Thyroid gland (tissue), 4 donors: ENCODE results near the gene CAPS2. TPM values are rescaled to one million over a fixed set of nuclear protein-coding genes. Genes with fewer than 3 reads are reported as not detected.

Experiments
- DNase-seq, 2 donors: peaks; one replicate each; pipeline ENCODE4 v3.0.0-alpha.2; 2019
- H3K27ac ChIP-seq, 3 donors: fragments of 200-600 bp; sonication (generic); 1 replicate in 2 of 3; 2 replicates in 1 of 3; pipeline ENCODE4 v1.5.1; 2016 to 2019; ENCODE audit warnings: mild to moderate bottlenecking in 1 of 3, moderate library complexity in 1 of 3
- H3K27me3 ChIP-seq: fragments of 200-600 bp; sonication (generic); one replicate; pipeline ENCODE4 v1.5.1; 2019
- H3K36me3 ChIP-seq, 2 donors: fragments of 200-600 bp; sonication (generic); one replicate each; pipeline ENCODE4 v1.5.1; 2016 to 2019
- H3K4me1 ChIP-seq, 2 donors: fragments of 200-600 bp; sonication (generic); one replicate each; pipeline ENCODE4 v1.5.1; 2017 to 2019
- H3K4me3 ChIP-seq, 3 donors: fragments of 200-600 bp; sonication (generic); replicated peaks in 1 of 3; 1 replicate in 2 of 3; 2 replicates in 1 of 3; pipeline ENCODE4 v1.5.1; 2016; ENCODE audit warnings: mild to moderate bottlenecking in 1 of 3
- H3K9me3 ChIP-seq: fragments of 200-600 bp; sonication (generic); one replicate; pipeline ENCODE4 v1.5.1; 2017
- CTCF ChIP-seq, 6 experiments: fragments of 200-600 bp in 3 of 6; fragments of 450-650 bp in 3 of 6; sonication (generic) in 3 of 6; IDR thresholded peaks; one replicate each; pipeline ENCODE4 v1.5.1; 2016 to 2019; ENCODE audit warnings: antibody characterized with exemption in 6 of 6, mild to moderate bottlenecking in 2 of 6, inconsistent platforms in 1 of 6, moderate library complexity in 1 of 6
- POLR2A ChIP-seq, 2 donors: fragments of 450-650 bp; IDR thresholded peaks; one replicate each; pipeline ENCODE4 v1.6.1; 2017; ENCODE audit warnings: antibody characterized with exemption in 2 of 2, mild to moderate bottlenecking in 2 of 2, moderate library complexity in 1 of 2
- WGBS, 2 donors: methylation state at CpG; one replicate each; pipeline ENCODE4 v1.1.5; 2017; 5-methylcytosine and 5-hydroxymethylcytosine counted together
- intact Hi-C: fragments of 100-400 bp; cut with DNase I; formaldehyde crosslinking; loops from one replicate; pipeline ENCODE4 v1.15.1; 2023
- total RNA-seq, 4 donors: library from RNA; depleted of rRNA; stranded (reverse); fragments of >200 nt; gene quantifications; one replicate each; pipeline ENCODE4 v1.2.3, GENCODE V29; 2016

CAPS2 gene
- total RNA-seq, 4 donors from 2014 or later = 19.2 to 38.9 (median 25.6) TPM

- Histone ChIP-seq H3K4me1 (no peaks in the 10 kb centered on the region), H3K27me3 (no peaks in the 10 kb centered on the region), H3K9me3 (no peaks in the 10 kb centered on the region), H3K36me3 (no peaks in the 10 kb centered on the region), H3K27ac (no peak overlapping the region), H3K4me3 (no peak overlapping the region)
- intact Hi-C loops = no loop called here
- no peak for DNase-seq
- WGBS, 2 donors = 83 to 90% methylated on average over 5 of the region's 5 CpGs
- TF ChIP-seq CTCF (IDR thresholded peaks at IDR 0.05) = no peak
- no peak for TF ChIP-seq POLR2A (IDR thresholded peaks at IDR 0.05)
Observed at GRCh38 chr12:75271576-75271975, 58.5 kb downstream of the CAPS2 start.

GRCh38 chr12:75270157-75270556, 60.0 kb downstream of the CAPS2 start:
- DNase-seq = no peak
- no peaks in the 10 kb centered on the region for H3K4me1 ChIP-seq
- 89 to 91% methylated on average over 4 of the region's 4 CpGs for WGBS, 2 donors
- H3K4me3 ChIP-seq = no peak overlapping the region
- no peaks in the 10 kb centered on the region for H3K9me3 ChIP-seq
- intact Hi-C loops = no loop called here
- no peaks in the 10 kb centered on the region for H3K27me3 ChIP-seq
- no peak overlapping the region for H3K27ac ChIP-seq
- no peaks in the 10 kb centered on the region for H3K36me3 ChIP-seq
- TF ChIP-seq CTCF (IDR thresholded peaks at IDR 0.05) (no peak), POLR2A (IDR thresholded peaks at IDR 0.05) (no peak)

- Histone ChIP-seq H3K9me3 (no peaks in the 10 kb centered on the region), H3K4me1 (no peaks in the 10 kb centered on the region), H3K4me3 (no peak overlapping the region), H3K36me3 (no peaks in the 10 kb centered on the region), H3K27me3 (no peaks in the 10 kb centered on the region), H3K27ac (no peak overlapping the region)
- no peak for DNase-seq
- intact Hi-C loops = no loop called here
- no peak for TF ChIP-seq POLR2A (IDR thresholded peaks at IDR 0.05)
- 67 to 71% methylated on average over 2 of the region's 2 CpGs for WGBS, 2 donors
Observed at GRCh38 chr12:75269209-75269608, 60.9 kb downstream of the CAPS2 start.

- no peak overlapping the region for H3K27ac ChIP-seq
- H3K27me3 ChIP-seq = no peaks in the 10 kb centered on the region
- H3K4me3 ChIP-seq = no peak overlapping the region
- no peak for TF ChIP-seq POLR2A (IDR thresholded peaks at IDR 0.05)
- TF ChIP-seq CTCF (IDR thresholded peaks at IDR 0.05) = no peak
- intact Hi-C loops = no loop called here
- no peaks in the 10 kb centered on the region for H3K4me1 ChIP-seq
- 76 to 79% methylated on average over 2 of the region's 2 CpGs for WGBS, 2 donors
- no peaks in the 10 kb centered on the region for H3K36me3 ChIP-seq
- DNase-seq = no peak
- H3K9me3 ChIP-seq = no peaks in the 10 kb centered on the region
Observed at GRCh38 chr12:75260316-75260715, 69.8 kb downstream of the CAPS2 start.

GRCh38 chr12:75259143-75259542, 71.0 kb downstream of the CAPS2 start:
- TF ChIP-seq POLR2A (IDR thresholded peaks at IDR 0.05) (no peak), CTCF (IDR thresholded peaks at IDR 0.05) (no peak)
- Histone ChIP-seq H3K27ac (no peak overlapping the region), H3K4me3 (no peak overlapping the region), H3K4me1 (no peaks in the 10 kb centered on the region), H3K27me3 (no peaks in the 10 kb centered on the region), H3K36me3 (no peaks in the 10 kb centered on the region), H3K9me3 (no peaks in the 10 kb centered on the region)
- intact Hi-C loops = no loop called here
- DNase-seq = no peak
- 42 to 57% methylated on average over 1 of the region's 1 CpG for WGBS, 2 donors

- TF ChIP-seq POLR2A (IDR thresholded peaks at IDR 0.05) (no peak), CTCF (IDR thresholded peaks at IDR 0.05) (no peak)
- Histone ChIP-seq H3K4me3 (no peak overlapping the region), H3K9me3 (no peaks in the 10 kb centered on the region), H3K36me3 (no peaks in the 10 kb centered on the region), H3K27ac (no peak overlapping the region), H3K27me3 (no peaks in the 10 kb centered on the region), H3K4me1 (no peaks in the 10 kb centered on the region)
- no peak for DNase-seq
- WGBS, 2 donors = 82% methylated on average over 2 of the region's 2 CpGs
- intact Hi-C loops = no loop called here
Observed at GRCh38 chr12:75257510-75257909, 72.6 kb downstream of the CAPS2 start.
